ENCODE data around the gene UNC5CL. TPM values are rescaled to one million over a fixed set of nuclear protein-coding genes. Genes with fewer than 3 reads are reported as not detected.

UNC5CL gene
- total and polyA plus RNA-seq, 2 donors (not counting 1 experiment from before 2014, with no cell fraction given), result 4.5 to 4.7 TPM

- intact Hi-C loops (cut with micrococcal nuclease), result no loop called here
- no peaks in the 10 kb centered on the region for H3K9me3 ChIP-seq (ENCODE audit: control extremely low read depth in 1 of 3, control insufficient read depth in 2 of 3, insufficient read depth in 1 of 3, low read length in 2 of 3)
- H2AFZ ChIP-seq (ENCODE audit: insufficient read depth, low read depth, low read length, poor library complexity, severe bottlenecking), result no peak overlapping the region
- H3K36me3 ChIP-seq (replicated peaks in 1 of 2; ENCODE audit: control extremely low read depth in 1 of 2, control insufficient read depth in 1 of 2, extremely low read depth in 1 of 2, insufficient read depth in 2 of 2, low read length in 1 of 2), result peaks cover 0 to 19% of the 10 kb centered on the region in 2 experiments
- ChIA-PET POLR2A (interaction anchor here (0.6 kb wide), 1 partner anchor 66 kb away, joined by 3 read pairs; no protein-coding TSS in a partner anchor), CTCF (interaction anchor here (1.3 to 5.2 kb wide), 5 partner anchors 9 to 28 kb away, joined by 4 to 25 read pairs (median 9); partner anchors contain the start of gene UNC5CL)
- H3K4me3 ChIP-seq (ENCODE audit: control extremely low read depth in 1 of 5, extremely low read depth in 1 of 5, insufficient read depth in 1 of 5, low read depth in 2 of 5, low read length in 4 of 5), result no peak overlapping the region
- H4K20me1 ChIP-seq (ENCODE audit: control insufficient read depth, insufficient read depth, low read length, poor library complexity, severe bottlenecking), result no peaks in the 10 kb centered on the region
- no peak overlapping the region for H3K27ac Mint-ChIP-seq
- 97% methylated on average over 5 of the region's 6 CpGs for WGBS (ENCODE audit: insufficient coverage)
- no peaks in the 10 kb centered on the region for H3K27me3 Mint-ChIP-seq
- DNase-seq, result no peak
- no peak overlapping the region for H3K27ac ChIP-seq (ENCODE audit: low read length in 2 of 2)
- H3K9me3 Mint-ChIP-seq (ENCODE audit: insufficient read depth), result no peaks in the 10 kb centered on the region
- H3K4me1 ChIP-seq (ENCODE audit: control insufficient read depth in 2 of 2, insufficient read depth in 2 of 2, low read length in 2 of 2), result peaks cover 8 to 13% of the 10 kb centered on the region in 2 donors
- H3K4me2 ChIP-seq (replicated peaks; ENCODE audit: low read depth, low read length, poor library complexity, severe bottlenecking), result no peak overlapping the region
- ATAC-seq (ENCODE audit: low read depth), result no peak
- no peak overlapping the region for H3K9ac ChIP-seq (ENCODE audit: low read length)
- H3K27me3 ChIP-seq (replicated peaks in 1 of 4; ENCODE audit: control extremely low read depth in 1 of 4, control insufficient read depth in 3 of 4, insufficient read depth in 4 of 4, low read length in 3 of 4), result no peaks in the 10 kb centered on the region
- peaks cover 11% of the 10 kb centered on the region for H3K4me1 Mint-ChIP-seq
- no peak for TF ChIP-seq EZH2 (IDR thresholded peaks at IDR 0.05; ENCODE audit: borderline replicate concordance, insufficient read depth, low read depth, low read length, poor library complexity, severe bottlenecking)
- TF ChIP-seq CTCF (IDR thresholded peaks at IDR 0.05), result no peak
- no peak overlapping the region for H3K4me3 Mint-ChIP-seq
- no peaks in the 10 kb centered on the region for H3K79me2 ChIP-seq (ENCODE audit: control insufficient read depth, insufficient read depth, low read length)
Observed at GRCh38 chr6:41056768-41057490, 17.9 kb upstream of the UNC5CL start.

- DNase-seq (no peak), ATAC-seq (ENCODE audit: low read depth) (no peak)
- Mint-ChIP-seq H3K4me3 (no peak overlapping the region), H3K9me3 (ENCODE audit: insufficient read depth) (no peaks in the 10 kb centered on the region), H3K27me3 (no peaks in the 10 kb centered on the region), H3K27ac (no peak overlapping the region), H3K4me1 (peaks cover 21% of the 10 kb centered on the region)
- Histone ChIP-seq H3K4me2 (replicated peaks; ENCODE audit: low read depth, low read length, poor library complexity, severe bottlenecking) (no peak overlapping the region), H3K4me1 (ENCODE audit: control insufficient read depth in 2 of 2, insufficient read depth in 2 of 2, low read length in 2 of 2) (peaks cover 16 to 20% of the 10 kb centered on the region in 2 donors), H3K27ac (ENCODE audit: low read length in 2 of 2) (no peak overlapping the region), H3K36me3 (replicated peaks in 1 of 2; ENCODE audit: control extremely low read depth in 1 of 2, control insufficient read depth in 1 of 2, extremely low read depth in 1 of 2, insufficient read depth in 2 of 2, low read length in 1 of 2) (peaks cover 0 to 6% of the 10 kb centered on the region in 2 experiments), H3K27me3 (replicated peaks in 1 of 4; ENCODE audit: control extremely low read depth in 1 of 4, control insufficient read depth in 3 of 4, insufficient read depth in 4 of 4, low read length in 3 of 4) (no peaks in the 10 kb centered on the region), H4K20me1 (ENCODE audit: control insufficient read depth, insufficient read depth, low read length, poor library complexity, severe bottlenecking) (no peaks in the 10 kb centered on the region), H3K4me3 (ENCODE audit: control extremely low read depth in 1 of 5, extremely low read depth in 1 of 5, insufficient read depth in 1 of 5, low read depth in 2 of 5, low read length in 4 of 5) (no peak overlapping the region), H3K9me3 (ENCODE audit: control extremely low read depth in 1 of 3, control insufficient read depth in 2 of 3, insufficient read depth in 1 of 3, low read length in 2 of 3) (no peaks in the 10 kb centered on the region), H3K9ac (ENCODE audit: low read length) (no peak overlapping the region), H3K79me2 (ENCODE audit: control insufficient read depth, insufficient read depth, low read length) (no peaks in the 10 kb centered on the region), H2AFZ (ENCODE audit: insufficient read depth, low read depth, low read length, poor library complexity, severe bottlenecking) (no peak overlapping the region)
- WGBS (ENCODE audit: insufficient coverage), result 20% methylated on average over 3 of the region's 3 CpGs
- ChIA-PET POLR2A (no interaction called here), CTCF (interaction anchor here (1.1 to 5.2 kb wide), 6 partner anchors 9 to 27 kb away, joined by 3 to 25 read pairs (median 7); no protein-coding TSS in a partner anchor)
- intact Hi-C loops (cut with micrococcal nuclease), result no loop called here
- TF ChIP-seq EZH2 (IDR thresholded peaks at IDR 0.05; ENCODE audit: borderline replicate concordance, insufficient read depth, low read depth, low read length, poor library complexity, severe bottlenecking), result no peak
Observed at GRCh38 chr6:41055149-41055548, 16.1 kb upstream of the UNC5CL start.
